Suppressor macrophage (primary cell): ENCODE data around the gene KIF21B.

Experiments
- DNase-seq, 4 experiments: peaks; one replicate each; pipeline ENCODE4 v3.0.0-alpha.2; 2020 to 2022

KIF21B gene

GRCh38 chr1:201048521-201048920 is 25.0 kb upstream of the KIF21B start:
- no peak for DNase-seq

DNA sequence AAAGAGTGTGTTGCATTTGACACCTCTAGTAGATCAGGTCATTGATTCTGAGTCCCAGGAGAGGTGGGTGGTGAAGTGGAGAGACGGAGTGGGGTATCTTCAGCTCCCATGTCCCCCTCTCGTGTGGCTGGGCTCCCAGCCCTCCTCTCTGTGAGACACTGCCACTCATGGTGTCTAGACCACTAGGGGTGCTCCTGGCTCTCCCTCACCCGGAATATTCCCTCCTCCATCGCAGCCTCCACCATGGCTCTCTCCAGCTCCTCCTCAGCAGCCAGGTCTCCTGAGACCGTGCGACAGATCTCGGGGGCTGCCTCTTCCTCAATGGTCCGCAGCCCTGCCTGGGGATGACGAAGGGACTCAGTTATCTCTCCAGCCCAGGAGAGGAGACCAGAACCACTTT is 20.6 kb upstream of the KIF21B start:
- no peak for DNase-seq

GRCh38 chr1:201042779-201043461 is 19.4 kb upstream of the KIF21B start:
- peak; percentile 74 to 87 (median 80) for DNase-seq

- DNase-seq = no peak
Observed at GRCh38 chr1:201041011-201041410, 17.5 kb upstream of the KIF21B start.

DNA sequence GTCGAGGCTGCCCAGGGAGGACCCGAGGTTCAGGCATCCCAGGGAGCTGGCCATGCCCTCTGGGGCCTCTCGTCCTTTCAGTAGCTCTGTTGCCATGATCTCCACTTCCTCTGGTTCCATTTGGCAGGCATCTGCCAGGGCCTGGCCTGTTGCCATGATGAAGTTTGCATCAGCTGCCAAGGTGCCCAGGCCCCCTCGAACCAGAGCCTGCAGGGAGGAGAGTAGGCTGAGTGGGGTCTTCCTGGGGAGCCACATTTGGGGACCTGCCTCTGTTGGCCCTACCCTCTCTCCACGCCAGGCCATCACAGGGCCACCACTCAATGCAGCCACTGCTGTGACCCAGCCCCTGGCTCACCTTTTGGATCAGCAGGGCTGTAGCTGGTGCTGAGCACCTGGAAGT is 16.4 kb upstream of the KIF21B start:
- DNase-seq = no peak

GRCh38 chr1:201039418-201039817 is 15.9 kb upstream of the KIF21B start:
- DNase-seq = no peak

- no peak for DNase-seq
Observed at GRCh38 chr1:201038186-201038876, 14.8 kb upstream of the KIF21B start.

DNA sequence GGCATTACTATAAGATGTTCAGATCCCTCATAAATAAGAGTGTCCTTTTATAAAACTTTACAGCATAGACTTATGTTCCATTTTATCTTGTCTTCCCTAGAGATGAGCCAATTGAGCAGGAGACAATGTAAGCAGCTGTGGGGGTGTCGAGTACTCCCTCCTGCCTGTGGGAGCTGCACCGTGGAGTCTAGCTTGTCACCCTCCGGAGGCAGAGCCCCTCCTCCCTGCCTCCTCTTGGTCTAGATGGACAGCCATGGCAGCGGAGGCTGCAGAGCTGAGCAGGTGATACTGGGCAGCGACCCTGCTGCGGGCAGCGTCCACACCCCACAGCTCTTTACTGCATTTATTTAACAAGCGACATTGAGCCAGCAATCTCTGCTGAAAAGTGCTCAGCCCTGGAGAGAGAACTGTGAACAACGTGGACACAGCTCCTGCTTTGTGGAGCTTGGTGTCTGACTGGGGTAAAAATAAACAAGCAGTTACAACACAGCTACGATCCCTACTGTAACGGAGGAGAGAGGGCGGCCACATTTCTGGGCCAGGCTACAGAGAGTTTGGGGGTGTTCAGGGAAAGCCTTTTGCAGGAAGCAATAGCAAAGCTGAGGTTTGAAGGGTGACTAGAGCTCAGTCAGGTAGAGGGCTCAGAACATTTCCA is 12.8 kb upstream of the KIF21B start:
- DNase-seq = no peak

DNA sequence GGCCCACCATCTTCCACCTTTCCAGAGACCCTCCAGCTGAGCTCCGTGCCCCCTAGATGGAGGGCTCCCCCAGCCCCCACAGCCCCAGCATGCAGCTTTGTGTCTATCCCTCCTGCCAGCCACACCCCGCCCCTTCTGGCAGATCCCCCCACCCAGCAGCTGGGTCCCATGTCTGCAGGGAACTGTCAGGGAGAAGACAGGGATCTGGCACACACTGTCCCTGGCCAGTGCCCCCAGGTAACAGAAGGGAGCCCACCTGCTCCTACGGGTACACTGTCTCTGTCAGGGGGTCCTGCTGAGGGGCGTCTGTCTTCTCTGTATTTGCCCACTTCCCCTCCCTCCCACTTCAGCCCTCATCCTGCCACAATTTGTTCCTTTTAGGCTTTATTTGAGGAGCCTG is 11.2 kb upstream of the KIF21B start:
- no peak for DNase-seq

GRCh38 chr1:201032408-201032807 is 8.9 kb upstream of the KIF21B start:
- no peak for DNase-seq

DNA sequence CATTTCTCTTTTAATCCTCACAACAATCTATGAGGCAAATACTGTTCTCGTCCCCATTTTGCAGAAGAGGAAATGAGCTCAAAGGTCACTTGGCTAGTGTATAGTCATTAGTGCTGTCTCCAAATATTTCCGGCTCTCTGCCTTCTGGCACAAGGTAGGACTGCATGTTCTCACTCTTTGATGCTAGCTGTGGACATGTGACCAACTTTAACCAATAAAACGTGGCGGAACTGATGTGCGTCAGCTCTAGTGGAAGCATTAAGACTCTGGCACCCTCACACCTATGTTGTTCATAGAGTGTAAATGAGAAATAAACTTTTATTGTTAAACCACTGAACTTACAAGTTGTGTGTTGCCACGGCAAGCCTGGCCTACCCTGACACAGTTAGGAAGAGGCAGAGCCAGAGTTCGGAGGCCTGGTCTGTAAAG is 5.0 kb upstream of the KIF21B start:
- peak; percentile 52 to 86 (median 74) for DNase-seq

- peak; percentile 27 to 75 (median 68) for DNase-seq
Observed at GRCh38 chr1:201026836-201027235, 3.3 kb upstream of the KIF21B start.

DNA sequence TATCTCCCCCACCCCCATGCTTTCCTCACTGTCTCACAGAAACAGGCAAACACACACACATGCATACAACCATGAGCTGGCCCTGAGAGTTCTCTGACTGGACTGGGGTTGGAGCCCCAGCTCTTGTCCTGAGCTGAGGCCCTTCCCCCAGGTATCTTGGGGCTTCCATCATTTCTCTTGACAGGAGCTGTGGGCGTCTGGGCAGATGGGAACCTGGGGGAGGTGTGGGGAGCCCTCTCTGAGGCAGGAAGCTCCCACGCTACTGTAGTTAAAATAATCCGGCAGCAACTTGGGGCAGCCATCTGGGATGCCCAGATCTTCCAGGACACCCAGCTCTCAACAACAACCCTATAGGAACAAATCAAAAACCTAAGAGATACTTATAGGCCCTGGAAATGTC is 2.7 kb upstream of the KIF21B start:
- no peak for DNase-seq

DNA sequence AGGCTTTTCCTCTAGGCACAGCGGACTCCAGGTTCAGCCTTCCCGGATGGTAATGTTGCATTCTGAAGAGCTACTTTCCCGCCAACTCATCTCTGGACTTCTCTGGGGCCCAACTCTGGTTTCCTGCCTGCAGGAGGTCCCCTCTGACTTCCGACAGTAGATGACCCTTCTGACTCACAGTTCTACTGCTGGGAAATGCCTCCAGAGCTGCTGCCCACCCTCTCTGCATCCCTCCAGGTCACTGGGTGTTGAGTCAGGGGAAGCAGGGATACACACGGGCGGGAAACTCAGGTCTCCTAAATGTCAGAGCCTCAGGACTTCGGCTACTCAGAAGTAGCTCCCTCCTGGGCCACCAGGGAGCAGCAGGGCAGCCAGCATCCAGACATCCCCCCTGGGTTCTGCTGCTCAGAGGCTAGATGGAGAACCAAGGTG is 2.1 kb upstream of the KIF21B start:
- peak; percentile 32 to 54 (median 43) for DNase-seq

DNA sequence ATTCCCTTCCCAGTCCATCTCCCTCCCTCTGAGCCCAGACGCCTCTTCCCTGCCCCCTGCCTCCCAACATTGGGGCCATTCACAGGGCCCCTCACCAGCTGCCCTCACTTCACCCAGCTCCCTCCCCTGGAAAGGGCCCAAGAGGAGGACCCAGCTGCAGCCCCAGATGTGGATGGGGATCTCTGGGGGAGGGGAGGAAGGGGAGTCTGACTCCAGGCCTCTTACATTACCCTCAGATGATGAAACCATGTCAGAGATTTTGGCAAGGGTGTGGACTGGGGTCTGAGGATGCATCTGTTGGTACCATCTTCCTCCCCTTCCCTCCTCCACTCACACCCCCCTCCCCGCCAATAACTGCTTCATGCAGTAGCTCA is 1.1 kb upstream of the KIF21B start:
- no peak for DNase-seq

DNA sequence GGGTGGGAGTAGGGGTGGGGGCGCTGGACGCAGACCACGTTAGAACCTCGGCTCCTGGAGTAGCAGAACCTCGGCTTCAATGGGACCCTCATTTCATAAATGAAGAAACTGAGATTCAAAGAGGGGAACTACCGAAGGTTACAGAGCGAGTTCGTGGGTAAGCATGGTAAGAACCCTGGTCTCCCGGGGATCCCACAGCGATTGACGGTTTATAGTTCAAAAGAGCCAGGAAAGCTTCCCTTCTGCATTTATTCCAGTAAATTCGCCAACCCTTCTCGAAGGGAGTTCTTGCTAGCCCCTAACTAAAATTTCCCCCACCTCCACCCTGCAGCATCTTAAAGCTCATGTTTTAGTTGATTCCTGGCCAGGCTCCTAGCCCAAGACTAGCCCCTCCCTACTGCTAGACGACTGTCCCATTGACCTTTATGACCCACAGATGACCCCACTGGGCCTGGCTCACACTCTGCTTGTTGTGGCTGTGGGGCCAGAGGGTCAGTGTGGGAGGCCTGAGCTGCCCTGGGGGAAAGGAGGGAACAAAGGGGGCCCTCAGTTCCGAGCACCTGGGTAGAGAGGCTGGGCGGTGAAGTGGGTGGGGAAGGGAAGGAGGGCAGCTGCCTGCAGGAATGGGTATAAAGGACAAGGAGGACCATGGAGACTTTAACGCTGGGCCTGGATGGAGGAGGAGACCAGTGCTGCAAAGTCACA is 558 bp upstream of the KIF21B start:
- no peak for DNase-seq

DNA sequence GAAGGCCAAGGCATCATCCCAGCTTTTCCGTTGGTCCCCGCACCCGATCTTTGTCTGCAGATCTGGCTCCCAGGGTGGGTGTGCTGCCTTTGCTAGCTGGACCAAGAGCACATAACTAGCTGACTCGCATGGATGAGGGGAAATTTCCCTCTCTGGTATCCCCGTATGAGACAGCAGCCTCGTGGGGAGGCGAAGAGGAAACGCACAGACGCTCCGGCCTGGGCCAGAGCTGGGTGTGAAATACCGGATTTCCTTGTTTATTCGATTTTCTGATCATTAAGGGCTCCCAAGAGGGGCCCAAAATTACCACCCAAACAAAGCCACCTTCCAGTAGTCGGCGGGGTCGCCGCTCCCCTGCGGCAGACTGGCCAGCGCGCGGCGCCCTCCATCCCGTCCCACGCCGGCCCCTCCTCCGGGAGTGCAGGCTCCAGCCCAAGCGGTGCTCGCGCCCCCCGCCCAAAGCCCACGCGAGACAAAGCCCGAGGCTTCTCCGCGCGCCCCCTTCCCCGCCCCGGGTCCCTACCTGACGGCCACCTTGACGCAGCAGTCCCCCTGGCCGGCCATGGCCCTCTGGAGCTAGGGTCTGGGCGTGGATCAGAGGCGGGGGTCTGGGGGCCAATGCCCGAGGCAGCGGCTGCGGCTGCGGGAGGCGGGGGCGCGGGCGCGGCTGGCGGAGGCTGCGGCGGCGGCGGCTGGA is 546 bp downstream of the KIF21B start:
- peak; percentile 53 to 78 (median 72) for DNase-seq

- DNase-seq = no peak
Observed at GRCh38 chr1:201022493-201022819, 1.1 kb downstream of the KIF21B start.

GRCh38 chr1:201021630-201022492 is 1.7 kb downstream of the KIF21B start:
- DNase-seq = no peak

DNA sequence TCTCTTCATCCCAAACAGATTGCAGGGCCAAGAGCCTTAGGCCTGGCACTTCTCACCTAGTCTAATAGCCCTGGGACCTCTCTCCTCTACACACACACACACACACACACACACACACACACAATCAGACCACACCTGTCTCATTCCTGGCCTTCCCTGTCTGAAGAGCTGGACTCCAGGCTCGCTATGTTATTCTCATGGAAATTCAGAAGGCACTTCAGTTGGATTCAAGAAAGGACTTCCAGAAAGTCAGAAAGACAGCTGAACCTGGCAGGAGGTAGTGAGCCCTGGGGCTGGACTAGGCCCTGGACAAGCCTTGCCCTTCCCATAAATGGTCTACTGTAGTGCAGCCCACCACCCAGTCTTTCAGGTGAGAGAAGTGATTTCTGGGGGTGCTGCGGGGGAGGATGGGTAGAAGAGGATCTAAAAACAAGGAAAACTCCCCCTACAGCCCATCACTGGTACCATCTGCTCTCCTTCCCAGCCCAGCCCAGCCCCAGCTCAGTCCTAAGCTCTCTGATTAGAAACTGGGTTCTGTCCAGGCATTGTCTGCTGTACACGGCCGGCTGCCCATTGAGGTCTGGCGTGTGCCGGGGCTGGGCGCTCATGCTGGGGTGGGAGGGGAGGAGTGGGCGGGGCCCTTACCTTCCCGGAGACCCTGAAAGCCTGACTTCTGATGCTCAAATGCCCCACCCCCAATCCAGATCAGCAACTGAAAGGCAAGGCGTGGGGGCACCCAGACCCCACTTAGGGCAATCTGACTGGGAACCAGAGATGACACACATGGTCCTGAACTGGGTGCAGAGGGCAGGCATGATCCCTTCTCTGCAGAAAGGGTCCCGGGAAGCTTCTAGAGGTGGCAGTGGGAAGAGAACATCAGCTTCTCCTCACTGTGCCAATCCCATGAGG is 2.5 kb downstream of the KIF21B start:
- peak in 3 of 4 experiments; percentile 15 to 39 (median 33) for DNase-seq
